SK-N-SH treated with all-trans-retinoic acid at 6 μM for 48 hours (cell line): Measurements from ENCODE around the gene TMEM235.

ENCODE experiments used
- ATAC-seq: fragments of 200-7000 bp; cut with Tn5 transposase; 3 replicates; pipeline ENCODE4 v1.9.1; 2020; ENCODE audit warnings: mild to moderate bottlenecking, moderate library complexity
- ARNTL ChIP-seq: fragments of 450-650 bp; formaldehyde crosslinking; IDR thresholded peaks from 2 replicates; pipeline ENCODE4 v1.5.0; 2020; ENCODE audit warnings: low read depth, mild to moderate bottlenecking, moderate library complexity, borderline replicate concordance
- BACH2 ChIP-seq: fragments of 250-450 bp; sonication (Bioruptor Pico); IDR thresholded peaks from 2 replicates; pipeline ENCODE4 v1.9.0; 2021; ENCODE audit warnings: mild to moderate bottlenecking, borderline replicate concordance
- CREB5 ChIP-seq: fragments of 250-450 bp; sonication (Bioruptor Pico); IDR thresholded peaks from 2 replicates; pipeline ENCODE4 v1.5.1; 2020; ENCODE audit warnings: low read depth, mild to moderate bottlenecking, moderate library complexity
- CSRNP3 ChIP-seq: fragments of 250-450 bp; sonication (Bioruptor Pico); IDR thresholded peaks from 2 replicates; pipeline ENCODE4 v1.5.1; 2021; ENCODE audit warnings: mild to moderate bottlenecking, moderate library complexity
- ESRRG ChIP-seq: fragments of 250-450 bp; sonication (Bioruptor Pico); IDR thresholded peaks from 2 replicates; pipeline ENCODE4 v1.6.1; 2021; ENCODE audit warnings: mild to moderate bottlenecking
- GLIS3 ChIP-seq: fragments of 250-450 bp; sonication (Bioruptor Pico); IDR thresholded peaks from 2 replicates; pipeline ENCODE4 v1.5.0; 2020; ENCODE audit warnings: mild to moderate bottlenecking, moderate library complexity
- ISL1 ChIP-seq: fragments of 250-450 bp; sonication (Bioruptor Pico); IDR thresholded peaks from 2 replicates; pipeline ENCODE4 v2.1.2; 2022; ENCODE audit warnings: mild to moderate bottlenecking, moderate library complexity
- OSR1 ChIP-seq: fragments of 250-450 bp; sonication (Bioruptor Pico); IDR thresholded peaks from 2 replicates; pipeline ENCODE4 v1.8.0; 2022; ENCODE audit warnings: moderate library complexity, mild to moderate bottlenecking, inconsistent platforms
- PATZ1 ChIP-seq: fragments of 250-450 bp; sonication (Bioruptor Pico); IDR thresholded peaks from 2 replicates; pipeline ENCODE4 v1.8.0; 2020; ENCODE audit warnings: mild to moderate bottlenecking, moderate library complexity, borderline replicate concordance
- POU6F1 ChIP-seq: fragments of 250-450 bp; sonication (Bioruptor Pico); IDR thresholded peaks from 2 replicates; pipeline ENCODE4 v1.8.0; 2021; ENCODE audit warnings: low read depth, mild to moderate bottlenecking, moderate library complexity, borderline replicate concordance
- PPARA ChIP-seq: fragments of 250-450 bp; sonication (Bioruptor Pico); IDR thresholded peaks from 2 replicates; pipeline ENCODE4 v1.5.0; 2020; ENCODE audit warnings: mild to moderate bottlenecking, borderline replicate concordance
- RARB ChIP-seq: fragments of 250-450 bp; sonication (Bioruptor Pico); IDR thresholded peaks from 2 replicates; pipeline ENCODE4 v1.8.0; 2021; ENCODE audit warnings: mild to moderate bottlenecking, moderate library complexity
- SNAI2 ChIP-seq: fragments of 250-450 bp; sonication (Bioruptor Pico); IDR thresholded peaks from 2 replicates; pipeline ENCODE4 v1.5.0; 2020; ENCODE audit warnings: mild to moderate bottlenecking, moderate library complexity
- TCF4 ChIP-seq: fragments of 250-450 bp; sonication (Bioruptor Pico); IDR thresholded peaks from 2 replicates; pipeline ENCODE4 v1.8.0; 2021; ENCODE audit warnings: mild to moderate bottlenecking, moderate library complexity, borderline replicate concordance
- TOX ChIP-seq: fragments of 250-450 bp; sonication (Bioruptor Pico); IDR thresholded peaks from 2 replicates; pipeline ENCODE4 v1.8.0; 2021; ENCODE audit warnings: mild to moderate bottlenecking, moderate library complexity, borderline replicate concordance
- ZC3H10 ChIP-seq: fragments of 250-450 bp; sonication (Bioruptor Pico); IDR thresholded peaks from 2 replicates; pipeline ENCODE4 v1.5.1; 2021; ENCODE audit warnings: mild to moderate bottlenecking, moderate library complexity
- ZFP3 ChIP-seq: fragments of 250-450 bp; sonication (Bioruptor Pico); IDR thresholded peaks from 2 replicates; pipeline ENCODE4 v1.5.0; 2020; ENCODE audit warnings: mild to moderate bottlenecking, moderate library complexity
- ZNF565 ChIP-seq: fragments of 450-650 bp; formaldehyde crosslinking; conservative IDR thresholded peaks from 2 replicates; pipeline ENCODE4 v1.5.0; 2020; ENCODE audit warnings: low read depth, mild to moderate bottlenecking, moderate library complexity
- ZNF8 ChIP-seq: fragments of 450-650 bp; formaldehyde crosslinking; IDR thresholded peaks from 2 replicates; pipeline ENCODE4 v1.5.0; 2020; ENCODE audit warnings: mild to moderate bottlenecking, moderate library complexity

TMEM235 gene

GRCh38 chr17:78196716-78197115 lies 34.7 kb upstream of the TMEM235 start:
- ATAC-seq, result no peak
- TF ChIP-seq RARB, result no peak
- no peak for TF ChIP-seq POU6F1 (CRISPR knock-in tag)
- no peak for TF ChIP-seq ZFP3
- TF ChIP-seq TCF4, result no peak
- no peak for TF ChIP-seq GLIS3 (CRISPR knock-in tag)
- no peak for TF ChIP-seq PATZ1 (CRISPR knock-in tag)
- TF ChIP-seq ZNF565 (CRISPR knock-in tag), result no peak
- TF ChIP-seq ARNTL (CRISPR knock-in tag), result no peak
- TF ChIP-seq ZC3H10, result no peak
- no peak for TF ChIP-seq OSR1
- no peak for TF ChIP-seq ZNF8 (CRISPR knock-in tag)
- TF ChIP-seq, all 23 proteins: peak for 0

- no peak; the same call in 2 of the 3 replicates for ATAC-seq
Measured at GRCh38 chr17:78197147-78197832, 34.1 kb upstream of the TMEM235 start.

GRCh38 chr17:78200451-78200850 lies 31.0 kb upstream of the TMEM235 start:
- no peak for ATAC-seq
- TF ChIP-seq ESRRG (no peak), SNAI2 (no peak), TOX (no peak), PPARA (CRISPR knock-in tag) (no peak), ZFP3 (no peak), ZNF565 (CRISPR knock-in tag) (no peak), CREB5 (no peak), ARNTL (CRISPR knock-in tag) (no peak), GLIS3 (CRISPR knock-in tag) (no peak), POU6F1 (CRISPR knock-in tag) (no peak), BACH2 (CRISPR knock-in tag) (no peak)

More at GRCh38 chr17:78197147-78197832, 34.1 kb upstream of the TMEM235 start:
- no peak for TF ChIP-seq OSR1
- no peak for TF ChIP-seq CREB5

GRCh38 chr17:78202666-78203065 lies 28.8 kb upstream of the TMEM235 start:
- TF ChIP-seq ISL1, result no peak
- no peak for TF ChIP-seq TOX
- no peak for TF ChIP-seq POU6F1 (CRISPR knock-in tag)
- no peak for TF ChIP-seq RARB
- no peak for TF ChIP-seq GLIS3 (CRISPR knock-in tag)
- no peak for TF ChIP-seq CSRNP3
- no peak for TF ChIP-seq BACH2 (CRISPR knock-in tag)
- no peak for ATAC-seq
